HG02885 (cell line): Measurements from ENCODE around the gene EEF1A1.
A peak's percentile ranks its signal among the peaks of the same experiment; 100 is the strongest.
"Not testable (repeated sequence)": the region's sequence is repeated elsewhere in the genome, so short reads cannot be mapped to it uniquely, and the experiment has no call there.

Experiments used
- ATAC-seq: cut with Tn5 transposase; IDR thresholded peaks from one replicate; pipeline ENCODE4 v1.9.1; 2021; ENCODE audit warnings: mild to moderate bottlenecking; ENCODE audit not compliant: unreplicated experiment, poor library complexity

EEF1A1 gene

GRCh38 chr6:73520688-73521350 lies at the start of gene EEF1A1:
Gene EEF1A1, minus strand, starts transcription at chr6:73521032. Its CDS starts 1,006 bp downstream, at chr6:73520026.
- peak; percentile 66 for ATAC-seq

- no peak for ATAC-seq
Observed at GRCh38 chr6:73569121-73569520, 48.3 kb upstream of the EEF1A1 start.

GRCh38 chr6:73566954-73567591 lies 46.2 kb upstream of the EEF1A1 start:
- no peak for ATAC-seq

GRCh38 chr6:73566486-73566871 lies 45.6 kb upstream of the EEF1A1 start:
- ATAC-seq = not testable (repeated sequence)

- no peak for ATAC-seq
Observed at GRCh38 chr6:73565767-73566485, 45.1 kb upstream of the EEF1A1 start.

GRCh38 chr6:73564578-73565345 lies 43.9 kb upstream of the EEF1A1 start:
- no peak for ATAC-seq

- ATAC-seq = no peak
Observed at GRCh38 chr6:73562558-73562957, 41.7 kb upstream of the EEF1A1 start.

GRCh38 chr6:73560853-73561407 lies 40.1 kb upstream of the EEF1A1 start:
- ATAC-seq = peak; percentile 58

GRCh38 chr6:73560182-73560732 lies 39.4 kb upstream of the EEF1A1 start:
- peak; percentile 56 for ATAC-seq

- not testable (repeated sequence) for ATAC-seq
Observed at GRCh38 chr6:73559399-73559794, 38.6 kb upstream of the EEF1A1 start.

- peak; percentile 38 for ATAC-seq
Observed at GRCh38 chr6:73558624-73559398, 38.0 kb upstream of the EEF1A1 start.

GRCh38 chr6:73556836-73557235 lies 36.0 kb upstream of the EEF1A1 start:
- no peak for ATAC-seq

- not testable (repeated sequence) for ATAC-seq
Observed at GRCh38 chr6:73555380-73555949, 34.6 kb upstream of the EEF1A1 start.

GRCh38 chr6:73551115-73551514 lies 30.3 kb upstream of the EEF1A1 start:
- ATAC-seq = not testable (repeated sequence)

- ATAC-seq = no peak
Observed at GRCh38 chr6:73548458-73549446, 27.9 kb upstream of the EEF1A1 start.

- no peak for ATAC-seq
Observed at GRCh38 chr6:73547036-73547435, 26.2 kb upstream of the EEF1A1 start.

GRCh38 chr6:73542891-73543290 lies 22.1 kb upstream of the EEF1A1 start:
- ATAC-seq = no peak

- ATAC-seq = not testable (repeated sequence)
Observed at GRCh38 chr6:73542481-73542880, 21.6 kb upstream of the EEF1A1 start.
